GM23338 (cell line): ENCODE data around the gene PTRHD1. TPM values are rescaled to one million over a fixed set of nuclear protein-coding genes. Genes with fewer than 3 reads are reported as not detected.

ENCODE experiments used
- ATAC-seq: fragments of 200-7000 bp; cut with Tn5 transposase; 3 replicates; pipeline ENCODE4 v1.9.1; 2020
- DNase-seq: peaks from one replicate; pipeline ENCODE4 v3.0.0-alpha.2; 2015; ENCODE audit warnings: low spot score
- H2AFZ ChIP-seq: fragments of 200-600 bp; sonication (generic); 2 replicates; pipeline ENCODE4 v1.8.0; 2016; ENCODE audit warnings: antibody characterized with exemption, mild to moderate bottlenecking, moderate library complexity
- H3F3A ChIP-seq: fragments of 200-600 bp; sonication (generic); replicated peaks from 2 replicates; pipeline ENCODE4 v1.8.0; 2017; ENCODE audit warnings: antibody characterized with exemption, mixed run types, low read depth
- H3K27ac ChIP-seq: fragments of 200-600 bp; sonication (generic); 2 replicates; pipeline ENCODE4 v1.6.1; 2016; ENCODE audit warnings: low read depth
- H3K27me3 ChIP-seq: fragments of 200-600 bp; sonication (generic); 2 replicates; pipeline ENCODE4 v1.8.0; 2016; ENCODE audit warnings: mild to moderate bottlenecking, mixed run types, moderate library complexity; ENCODE audit not compliant: insufficient read depth
- H3K36me3 ChIP-seq: fragments of 200-600 bp; sonication (generic); 2 replicates; pipeline ENCODE4 v1.8.0; 2016; ENCODE audit warnings: mild to moderate bottlenecking; ENCODE audit not compliant: insufficient read depth
- H3K4me1 ChIP-seq: fragments of 200-600 bp; sonication (generic); 2 replicates; pipeline ENCODE4 v1.8.0; 2016; ENCODE audit warnings: mild to moderate bottlenecking, moderate library complexity; ENCODE audit not compliant: insufficient read depth
- H3K4me2 ChIP-seq: fragments of 200-600 bp; sonication (generic); 2 replicates; pipeline ENCODE4 v1.7.1; 2017; ENCODE audit warnings: mixed run types
- H3K4me3 ChIP-seq: fragments of 200-600 bp; sonication (generic); 2 replicates; pipeline ENCODE4 v1.6.1; 2016; ENCODE audit warnings: mixed run types
- H3K79me2 ChIP-seq: fragments of 200-600 bp; sonication (generic); replicated peaks from 2 replicates; pipeline ENCODE4 v1.8.0; 2017; ENCODE audit warnings: mild to moderate bottlenecking; ENCODE audit not compliant: insufficient read depth
- H3K9me2 ChIP-seq: fragments of 200-600 bp; sonication (generic); 2 replicates; pipeline ENCODE4 v1.8.0; 2017; ENCODE audit not compliant: insufficient read depth
- H4K20me1 ChIP-seq: fragments of 200-600 bp; sonication (generic); replicated peaks from 2 replicates; pipeline ENCODE4 v1.8.0; 2017; ENCODE audit warnings: mild to moderate bottlenecking; ENCODE audit not compliant: insufficient read depth
- H3K27ac Mint-ChIP-seq: 2 replicates; pipeline ENCODE4 v1.8.0; 2020; ENCODE audit warnings: inconsistent platforms, mild to moderate bottlenecking, moderate library complexity, mixed read lengths
- H3K27me3 Mint-ChIP-seq: 3 replicates; pipeline ENCODE4 v1.8.0; 2022; ENCODE audit warnings: low read depth, mild to moderate bottlenecking, moderate library complexity, mixed read lengths, inconsistent platforms; ENCODE audit not compliant: insufficient read depth, poor library complexity
- H3K36me3 Mint-ChIP-seq: 3 replicates; pipeline ENCODE4 v1.8.0; 2021; ENCODE audit warnings: low read depth, mild to moderate bottlenecking, inconsistent platforms, moderate library complexity, mixed read lengths
- H3K4me1 Mint-ChIP-seq: 3 replicates; pipeline ENCODE4 v1.8.0; 2020; ENCODE audit warnings: mild to moderate bottlenecking, inconsistent platforms, mixed read lengths
- H3K4me3 Mint-ChIP-seq: 3 replicates; pipeline ENCODE4 v1.8.0; 2021; ENCODE audit warnings: moderate library complexity, mild to moderate bottlenecking, inconsistent platforms, mixed read lengths
- H3K9me3 Mint-ChIP-seq: 3 replicates; pipeline ENCODE4 v1.8.0; 2020; ENCODE audit warnings: moderate library complexity, mild to moderate bottlenecking, inconsistent platforms, mixed read lengths
- EZH2 ChIP-seq: fragments of 200-600 bp; sonication (generic); IDR thresholded peaks from one replicate; pipeline ENCODE4 v1.8.0; 2017; ENCODE audit warnings: antibody characterized with exemption, mild to moderate bottlenecking, low read depth; ENCODE audit not compliant: unreplicated experiment
- ZNF114 ChIP-seq: fragments of 250-450 bp; sonication (Bioruptor Pico); IDR thresholded peaks from 2 replicates; pipeline ENCODE4 v1.5.0; 2020; ENCODE audit warnings: mild to moderate bottlenecking, moderate library complexity
- ZNF331 ChIP-seq: fragments of 250-450 bp; sonication (Bioruptor Pico); IDR thresholded peaks from 2 replicates; pipeline ENCODE4 v1.5.0; 2020; ENCODE audit warnings: low read depth, mild to moderate bottlenecking, moderate library complexity
- polyA plus RNA-seq: library from polyadenylated mRNA; unstranded; fragments of >200 nt; fragmentation: Nextera tagmentation; extraction: Ambion mirVana; gene quantifications from 2 replicates; pipeline ENCODE4 v1.2.1, GENCODE V29; 2016
- total RNA-seq: library from RNA; depleted of rRNA; stranded (reverse); fragments of >200 nt; shearing (Covaris generic); gene quantifications from 2 replicates; pipeline ENCODE4 v1.2.3, GENCODE V29; 2014
- TF ChIP-seq, protein P1 (sequence below), 2 experiments: fragments of 200-600 bp in 1 of 2; sonication (generic) in 1 of 2; conservative IDR thresholded peaks; 2 replicates each; pipeline versions ENCODE4 v1.5.1 to v1.6.1; 2016 to 2017; ENCODE audit warnings: antibody characterized with exemption in 2 of 2, low read depth in 2 of 2, mild to moderate bottlenecking in 2 of 2, moderate library complexity in 1 of 2
- TF ChIP-seq, protein P2 (sequence below): IDR thresholded peaks from 2 replicates; pipeline ENCODE4 v1.6.1; 2016; ENCODE audit warnings: antibody characterized with exemption
- TF ChIP-seq, protein P3 (sequence below): fragments of 250-450 bp; sonication (Bioruptor Pico); IDR thresholded peaks from 2 replicates; pipeline ENCODE4 v1.5.0; 2020; ENCODE audit warnings: mild to moderate bottlenecking, moderate library complexity

The PTRHD1 gene
- total and polyA plus RNA-seq, 2 experiments from 2014 or later: 46.9 to 105 TPM

DNA sequence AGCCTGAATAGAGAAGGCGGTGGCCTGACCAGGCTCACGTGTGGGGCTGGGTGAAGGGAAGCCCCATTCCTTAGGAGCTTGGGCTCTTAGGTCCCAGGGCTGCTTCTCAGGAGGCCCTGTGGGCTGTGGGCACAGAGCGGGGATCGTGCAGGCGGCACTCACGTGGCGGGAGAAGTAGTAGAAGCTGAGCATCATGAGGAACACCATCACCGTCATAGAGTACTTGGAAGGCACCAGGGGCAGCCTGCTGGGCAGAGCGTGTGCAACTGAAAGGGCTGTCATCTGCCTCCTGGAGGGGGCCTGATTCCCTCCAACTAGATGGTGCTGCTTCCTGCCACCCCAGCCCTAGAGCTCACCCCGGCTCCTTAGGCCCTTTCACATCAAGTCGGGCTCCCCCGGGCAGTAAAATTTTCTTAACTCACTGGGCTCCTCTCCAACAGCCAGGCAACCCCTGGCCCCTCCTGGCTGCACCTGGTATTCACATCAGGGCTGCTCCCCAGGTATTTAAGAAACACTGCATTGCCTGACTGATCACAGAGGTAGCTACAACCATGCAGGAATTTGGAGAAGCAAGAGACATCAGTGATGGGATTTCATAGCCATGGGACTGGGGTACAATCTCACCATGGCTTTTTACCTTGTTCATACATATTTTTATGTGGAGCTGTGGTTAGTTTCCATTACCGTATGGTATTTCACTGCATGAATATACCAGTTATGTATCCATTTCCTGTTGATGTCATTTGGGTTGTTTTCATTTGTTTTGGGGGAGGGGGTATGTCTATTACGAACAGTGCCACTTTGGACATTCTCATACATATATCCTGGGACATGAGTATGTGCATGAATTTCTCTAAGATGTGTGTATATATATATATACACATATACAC lies 32.9 kb upstream of the PTRHD1 start:
- DNase-seq (peak; percentile 57), ATAC-seq (peak; percentile 2)
- no peak overlapping the region for H3K4me3 Mint-ChIP-seq

More for the DNA sequence above, 32.9 kb upstream of the PTRHD1 start:
- Mint-ChIP-seq H3K36me3 (peaks cover 65% of the 10 kb centered on the region), H3K27ac (no peak overlapping the region), H3K27me3 (peaks cover 33% of the 10 kb centered on the region), H3K9me3 (no peaks in the 10 kb centered on the region), H3K4me1 (peaks cover 48% of the 10 kb centered on the region)
- Histone ChIP-seq H3K27ac (no peak overlapping the region), H3K9me2 (no peaks in the 10 kb centered on the region; the same call in 1 of the 2 replicates), H3K79me2 (no peaks in the 10 kb centered on the region), H3K27me3 (no peaks in the 10 kb centered on the region), H4K20me1 (peaks cover 8% of the 10 kb centered on the region; the same call in 1 of the 2 replicates), H3K4me2 (no peak overlapping the region), H3K4me1 (peaks cover 18% of the 10 kb centered on the region), H3K36me3 (peaks cover 5% of the 10 kb centered on the region; the same call in 1 of the 2 replicates), H2AFZ (no peak overlapping the region), H3K4me3 (no peak overlapping the region), H3F3A (peaks cover 11% of the 10 kb centered on the region; the same call in 1 of the 2 replicates)
- TF ChIP-seq EZH2 (no peak), ZNF114 (no peak), ZNF331 (no peak)
- TF ChIP-seq, protein P1, sequence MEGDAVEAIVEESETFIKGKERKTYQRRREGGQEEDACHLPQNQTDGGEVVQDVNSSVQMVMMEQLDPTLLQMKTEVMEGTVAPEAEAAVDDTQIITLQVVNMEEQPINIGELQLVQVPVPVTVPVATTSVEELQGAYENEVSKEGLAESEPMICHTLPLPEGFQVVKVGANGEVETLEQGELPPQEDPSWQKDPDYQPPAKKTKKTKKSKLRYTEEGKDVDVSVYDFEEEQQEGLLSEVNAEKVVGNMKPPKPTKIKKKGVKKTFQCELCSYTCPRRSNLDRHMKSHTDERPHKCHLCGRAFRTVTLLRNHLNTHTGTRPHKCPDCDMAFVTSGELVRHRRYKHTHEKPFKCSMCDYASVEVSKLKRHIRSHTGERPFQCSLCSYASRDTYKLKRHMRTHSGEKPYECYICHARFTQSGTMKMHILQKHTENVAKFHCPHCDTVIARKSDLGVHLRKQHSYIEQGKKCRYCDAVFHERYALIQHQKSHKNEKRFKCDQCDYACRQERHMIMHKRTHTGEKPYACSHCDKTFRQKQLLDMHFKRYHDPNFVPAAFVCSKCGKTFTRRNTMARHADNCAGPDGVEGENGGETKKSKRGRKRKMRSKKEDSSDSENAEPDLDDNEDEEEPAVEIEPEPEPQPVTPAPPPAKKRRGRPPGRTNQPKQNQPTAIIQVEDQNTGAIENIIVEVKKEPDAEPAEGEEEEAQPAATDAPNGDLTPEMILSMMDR (conservative IDR thresholded peaks at IDR 0.05; ENCODE audit: low read depth in 2 of 2): peak in 1 of 2 experiments; percentile 23; a peak in 2 of 4 replicates
- TF ChIP-seq, protein P2, sequence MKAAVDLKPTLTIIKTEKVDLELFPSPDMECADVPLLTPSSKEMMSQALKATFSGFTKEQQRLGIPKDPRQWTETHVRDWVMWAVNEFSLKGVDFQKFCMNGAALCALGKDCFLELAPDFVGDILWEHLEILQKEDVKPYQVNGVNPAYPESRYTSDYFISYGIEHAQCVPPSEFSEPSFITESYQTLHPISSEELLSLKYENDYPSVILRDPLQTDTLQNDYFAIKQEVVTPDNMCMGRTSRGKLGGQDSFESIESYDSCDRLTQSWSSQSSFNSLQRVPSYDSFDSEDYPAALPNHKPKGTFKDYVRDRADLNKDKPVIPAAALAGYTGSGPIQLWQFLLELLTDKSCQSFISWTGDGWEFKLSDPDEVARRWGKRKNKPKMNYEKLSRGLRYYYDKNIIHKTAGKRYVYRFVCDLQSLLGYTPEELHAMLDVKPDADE: no peak
- TF ChIP-seq, protein P3, sequence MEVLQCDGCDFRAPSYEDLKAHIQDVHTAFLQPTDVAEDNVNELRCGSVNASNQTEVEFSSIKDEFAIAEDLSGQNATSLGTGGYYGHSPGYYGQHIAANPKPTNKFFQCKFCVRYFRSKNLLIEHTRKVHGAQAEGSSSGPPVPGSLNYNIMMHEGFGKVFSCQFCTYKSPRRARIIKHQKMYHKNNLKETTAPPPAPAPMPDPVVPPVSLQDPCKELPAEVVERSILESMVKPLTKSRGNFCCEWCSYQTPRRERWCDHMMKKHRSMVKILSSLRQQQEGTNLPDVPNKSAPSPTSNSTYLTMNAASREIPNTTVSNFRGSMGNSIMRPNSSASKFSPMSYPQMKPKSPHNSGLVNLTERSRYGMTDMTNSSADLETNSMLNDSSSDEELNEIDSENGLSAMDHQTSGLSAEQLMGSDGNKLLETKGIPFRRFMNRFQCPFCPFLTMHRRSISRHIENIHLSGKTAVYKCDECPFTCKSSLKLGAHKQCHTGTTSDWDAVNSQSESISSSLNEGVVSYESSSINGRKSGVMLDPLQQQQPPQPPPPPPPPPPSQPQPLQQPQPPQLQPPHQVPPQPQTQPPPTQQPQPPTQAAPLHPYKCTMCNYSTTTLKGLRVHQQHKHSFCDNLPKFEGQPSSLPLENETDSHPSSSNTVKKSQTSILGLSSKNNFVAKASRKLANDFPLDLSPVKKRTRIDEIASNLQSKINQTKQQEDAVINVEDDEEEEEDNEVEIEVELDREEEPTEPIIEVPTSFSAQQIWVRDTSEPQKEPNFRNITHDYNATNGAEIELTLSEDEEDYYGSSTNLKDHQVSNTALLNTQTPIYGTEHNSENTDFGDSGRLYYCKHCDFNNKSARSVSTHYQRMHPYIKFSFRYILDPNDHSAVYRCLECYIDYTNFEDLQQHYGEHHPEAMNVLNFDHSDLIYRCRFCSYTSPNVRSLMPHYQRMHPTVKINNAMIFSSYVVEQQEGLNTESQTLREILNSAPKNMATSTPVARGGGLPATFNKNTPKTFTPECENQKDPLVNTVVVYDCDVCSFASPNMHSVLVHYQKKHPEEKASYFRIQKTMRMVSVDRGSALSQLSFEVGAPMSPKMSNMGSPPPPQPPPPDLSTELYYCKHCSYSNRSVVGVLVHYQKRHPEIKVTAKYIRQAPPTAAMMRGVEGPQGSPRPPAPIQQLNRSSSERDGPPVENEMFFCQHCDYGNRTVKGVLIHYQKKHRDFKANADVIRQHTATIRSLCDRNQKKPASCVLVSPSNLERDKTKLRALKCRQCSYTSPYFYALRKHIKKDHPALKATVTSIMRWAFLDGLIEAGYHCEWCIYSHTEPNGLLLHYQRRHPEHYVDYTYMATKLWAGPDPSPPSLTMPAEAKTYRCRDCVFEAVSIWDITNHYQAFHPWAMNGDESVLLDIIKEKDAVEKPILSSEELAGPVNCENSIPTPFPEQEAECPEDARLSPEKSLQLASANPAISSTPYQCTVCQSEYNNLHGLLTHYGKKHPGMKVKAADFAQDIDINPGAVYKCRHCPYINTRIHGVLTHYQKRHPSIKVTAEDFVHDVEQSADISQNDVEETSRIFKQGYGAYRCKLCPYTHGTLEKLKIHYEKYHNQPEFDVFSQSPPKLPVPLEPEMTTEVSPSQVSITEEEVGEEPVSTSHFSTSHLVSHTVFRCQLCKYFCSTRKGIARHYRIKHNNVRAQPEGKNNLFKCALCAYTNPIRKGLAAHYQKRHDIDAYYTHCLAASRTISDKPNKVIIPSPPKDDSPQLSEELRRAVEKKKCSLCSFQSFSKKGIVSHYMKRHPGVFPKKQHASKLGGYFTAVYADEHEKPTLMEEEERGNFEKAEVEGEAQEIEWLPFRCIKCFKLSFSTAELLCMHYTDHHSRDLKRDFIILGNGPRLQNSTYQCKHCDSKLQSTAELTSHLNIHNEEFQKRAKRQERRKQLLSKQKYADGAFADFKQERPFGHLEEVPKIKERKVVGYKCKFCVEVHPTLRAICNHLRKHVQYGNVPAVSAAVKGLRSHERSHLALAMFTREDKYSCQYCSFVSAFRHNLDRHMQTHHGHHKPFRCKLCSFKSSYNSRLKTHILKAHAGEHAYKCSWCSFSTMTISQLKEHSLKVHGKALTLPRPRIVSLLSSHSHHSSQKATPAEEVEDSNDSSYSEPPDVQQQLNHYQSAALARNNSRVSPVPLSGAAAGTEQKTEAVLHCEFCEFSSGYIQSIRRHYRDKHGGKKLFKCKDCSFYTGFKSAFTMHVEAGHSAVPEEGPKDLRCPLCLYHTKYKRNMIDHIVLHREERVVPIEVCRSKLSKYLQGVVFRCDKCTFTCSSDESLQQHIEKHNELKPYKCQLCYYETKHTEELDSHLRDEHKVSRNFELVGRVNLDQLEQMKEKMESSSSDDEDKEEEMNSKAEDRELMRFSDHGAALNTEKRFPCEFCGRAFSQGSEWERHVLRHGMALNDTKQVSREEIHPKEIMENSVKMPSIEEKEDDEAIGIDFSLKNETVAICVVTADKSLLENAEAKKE (CRISPR knock-in tag): no peak
